Keratinocyte (primary cell): ENCODE measurements around the gene TTYH2.

Experiments
- EZH2 ChIP-seq: IDR thresholded peaks from one replicate; pipeline ENCODE4 v1.6.1; 2012; ENCODE audit warnings: inconsistent platforms, mild to moderate bottlenecking, low read length, moderate library complexity
- TF ChIP-seq, protein P1 (sequence below), 3 experiments: IDR thresholded peaks in 1 of 3; conservative IDR thresholded peaks in 1 of 3; optimal IDR thresholded peaks in 1 of 3; 2 replicates in 2 of 3; 3 replicates in 1 of 3; pipeline versions ENCODE3 to v1.5.1; 2011; ENCODE audit warnings: low read length in 3 of 3, mild to moderate bottlenecking in 3 of 3, moderate library complexity in 2 of 3, control low read depth in 1 of 3, inconsistent platforms in 1 of 3; ENCODE audit not compliant: insufficient read depth in 2 of 3; ENCODE audit errors: extremely low read depth in 1 of 3

DNA sequence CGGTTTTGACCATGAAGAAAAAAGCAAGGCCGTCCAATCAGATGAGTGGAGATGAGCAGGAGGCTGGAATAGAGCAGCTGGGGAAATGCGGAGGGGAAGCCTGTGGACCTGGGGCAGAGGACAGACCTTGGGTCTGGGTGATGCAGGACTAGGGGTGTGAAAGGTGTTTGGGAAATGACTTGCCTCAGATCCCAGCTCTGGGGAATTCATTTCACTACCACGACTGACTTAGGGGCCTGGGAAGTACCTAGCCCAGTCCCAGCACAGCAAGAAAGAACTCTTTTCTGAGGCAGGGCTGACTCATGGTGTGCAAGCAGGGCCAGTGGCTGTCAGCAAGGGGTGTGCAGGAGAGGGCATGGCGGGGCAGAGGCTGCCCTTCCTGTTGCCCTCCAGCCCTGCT is 75.4 kb downstream of the TTYH2 start:
- TF ChIP-seq, protein P1, sequence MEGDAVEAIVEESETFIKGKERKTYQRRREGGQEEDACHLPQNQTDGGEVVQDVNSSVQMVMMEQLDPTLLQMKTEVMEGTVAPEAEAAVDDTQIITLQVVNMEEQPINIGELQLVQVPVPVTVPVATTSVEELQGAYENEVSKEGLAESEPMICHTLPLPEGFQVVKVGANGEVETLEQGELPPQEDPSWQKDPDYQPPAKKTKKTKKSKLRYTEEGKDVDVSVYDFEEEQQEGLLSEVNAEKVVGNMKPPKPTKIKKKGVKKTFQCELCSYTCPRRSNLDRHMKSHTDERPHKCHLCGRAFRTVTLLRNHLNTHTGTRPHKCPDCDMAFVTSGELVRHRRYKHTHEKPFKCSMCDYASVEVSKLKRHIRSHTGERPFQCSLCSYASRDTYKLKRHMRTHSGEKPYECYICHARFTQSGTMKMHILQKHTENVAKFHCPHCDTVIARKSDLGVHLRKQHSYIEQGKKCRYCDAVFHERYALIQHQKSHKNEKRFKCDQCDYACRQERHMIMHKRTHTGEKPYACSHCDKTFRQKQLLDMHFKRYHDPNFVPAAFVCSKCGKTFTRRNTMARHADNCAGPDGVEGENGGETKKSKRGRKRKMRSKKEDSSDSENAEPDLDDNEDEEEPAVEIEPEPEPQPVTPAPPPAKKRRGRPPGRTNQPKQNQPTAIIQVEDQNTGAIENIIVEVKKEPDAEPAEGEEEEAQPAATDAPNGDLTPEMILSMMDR (optimal IDR thresholded peaks at IDR 0.05 in 1 of 3, IDR thresholded peaks at IDR 0.05 in 1 of 3, conservative IDR thresholded peaks at IDR 0.05 in 1 of 3; ENCODE audit: extremely low read depth in 1 of 3, insufficient read depth in 2 of 3, low read length in 3 of 3) = no peak
- no peak for TF ChIP-seq EZH2
